ENCODE results near the gene FER1L5.

DNA sequence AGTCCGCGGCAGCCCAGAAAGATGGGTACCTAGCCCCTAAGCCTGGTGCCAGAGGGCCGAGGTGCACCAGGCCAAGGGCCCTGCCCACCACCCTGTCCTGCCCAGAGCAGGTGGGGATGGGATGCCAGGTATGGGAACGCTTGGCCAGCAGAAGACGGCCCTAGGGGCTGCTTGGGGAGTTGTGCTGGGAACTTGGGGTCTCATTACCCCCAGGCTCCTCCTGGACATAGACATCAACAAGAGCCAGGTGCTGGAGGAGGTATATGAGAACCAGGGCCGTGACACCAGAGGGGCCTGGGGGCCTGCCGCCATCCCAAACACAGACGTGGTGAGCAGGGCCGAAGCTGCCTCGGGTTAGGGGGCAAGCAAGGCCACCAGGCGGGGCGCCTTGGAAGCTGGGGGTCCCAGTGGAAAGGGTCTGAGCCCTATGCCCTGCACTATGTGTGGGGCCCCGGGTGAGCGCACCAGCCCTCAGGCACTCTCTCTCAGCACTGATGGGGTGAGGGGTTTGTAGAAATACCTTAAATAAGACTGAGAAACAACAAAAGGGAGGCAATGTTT, 46.9 kb downstream of the FER1L5 start:
- TF ChIP-seq GATA3 (IDR thresholded peaks at IDR 0.05; ENCODE audit: low read depth, low read length) = no peak
- no peak for TF ChIP-seq GATA2 (IDR thresholded peaks at IDR 0.05; ENCODE audit: low read depth, low read length)
